HepG2 (cell line): Measurements from ENCODE around the gene IKBIP. TPM values are rescaled to one million over a fixed set of nuclear protein-coding genes. Genes with fewer than 3 reads are reported as not detected.
"Not testable (repeated sequence)": the region's sequence is repeated elsewhere in the genome, so short reads cannot be mapped to it uniquely, and the experiment has no call there.

ENCODE experiments used
- ATAC-seq: fragments of 200-7000 bp; cut with Tn5 transposase; 3 replicates; pipeline ENCODE4 v1.9.1; 2020; ENCODE audit warnings: mild to moderate bottlenecking, moderate library complexity
- BruUV-seq: library from RNA; stranded (reverse); fragments of 400-500 nt; replicated peaks from 2 replicates; lab custom pipeline; 2021; lab: Mats Ljungman, UMichigan
- CTCF ChIA-PET: fragments of 300-600 bp; formaldehyde crosslinking; extraction: SDS; loops from one replicate; lab custom pipeline; 2021; ENCODE audit warnings: low total read pairs, inconsistent platforms, low intra/inter-chr PET ratio; lab: Yijun Ruan, JAX
- POLR2A ChIA-PET: fragments of 350-600 bp; sonication (Branson Sonifier 250); formaldehyde crosslinking; loops from one replicate; lab custom pipeline; 2020; ENCODE audit warnings: antibody characterized with exemption, inconsistent platforms; lab: Yijun Ruan, JAX
- DNase-seq: peaks from one replicate; pipeline ENCODE4 v3.0.0-alpha.2; 2015; ENCODE audit warnings: low spot score
- FAIRE-seq: peaks from 3 replicates; lab custom pipeline; 2011; peaks lifted over from hg19 to GRCh38; lab: Jason Lieb, UNC
- H2AFZ ChIP-seq: one replicate; pipeline ENCODE4 v1.6.1; 2011; ENCODE audit warnings: low read length, inconsistent platforms
- H3K27ac ChIP-seq: fragments of 300-600 bp; 3 replicates; pipeline ENCODE4 v1.8.0; 2011; ENCODE audit warnings: mixed run types, mild to moderate bottlenecking, mixed read lengths, low read length, inconsistent platforms; ENCODE audit not compliant: insufficient read depth; ENCODE audit errors: extremely low read length
- H3K27me3 ChIP-seq, 2 experiments: fragments of 200-600 bp in 1 of 2; 2 replicates in 1 of 2; 3 replicates in 1 of 2; pipeline versions ENCODE4 v1.6.0 to v1.8.0; 2011; ENCODE audit warnings: low read length in 2 of 2, mild to moderate bottlenecking in 2 of 2, moderate library complexity in 2 of 2, inconsistent platforms in 1 of 2; ENCODE audit not compliant: insufficient read depth in 2 of 2, control insufficient read depth in 1 of 2
- H3K36me3 ChIP-seq, 2 experiments: fragments of 200-600 bp in 1 of 2; replicated peaks in 1 of 2; 2 replicates in 1 of 2; 3 replicates in 1 of 2; pipeline versions ENCODE4 v1.5.1 to v1.8.0; 2011; ENCODE audit warnings: low read length in 2 of 2, inconsistent platforms in 1 of 2; ENCODE audit not compliant: insufficient read depth in 2 of 2, control insufficient read depth in 1 of 2
- H3K4me1 ChIP-seq: 2 replicates; pipeline ENCODE4 v1.5.1; 2012; ENCODE audit warnings: low read length, inconsistent platforms; ENCODE audit not compliant: insufficient read depth
- H3K4me2 ChIP-seq: 2 replicates; pipeline ENCODE4 v1.6.0; 2011; ENCODE audit warnings: low read depth, low read length, inconsistent platforms
- H3K4me3 ChIP-seq, 3 experiments: fragments of 200-600 bp in 1 of 3; sonication (generic), shearing (Covaris generic) in 1 of 3; replicated peaks in 1 of 3; 2 replicates each; pipeline ENCODE4 v1.5.1; 2011 to 2016; ENCODE audit warnings: low read length in 3 of 3, inconsistent platforms in 2 of 3, low read depth in 2 of 3, mild to moderate bottlenecking in 2 of 3, control low read depth in 1 of 3, mixed read lengths in 1 of 3; ENCODE audit not compliant: insufficient read depth in 1 of 3
- H3K79me2 ChIP-seq: one replicate; pipeline ENCODE4 v1.6.1; 2011; ENCODE audit warnings: low read length, inconsistent platforms; ENCODE audit not compliant: insufficient read depth
- H3K9ac ChIP-seq: 2 replicates; pipeline ENCODE4 v1.6.0; 2011; ENCODE audit warnings: mild to moderate bottlenecking, low read depth, low read length, inconsistent platforms; ENCODE audit not compliant: insufficient read depth
- H3K9me3 ChIP-seq: 2 replicates; pipeline ENCODE4 v1.5.1; 2012; ENCODE audit warnings: mild to moderate bottlenecking, low read length
- H4K20me1 ChIP-seq: 2 replicates; pipeline ENCODE4 v1.6.0; 2011; ENCODE audit warnings: inconsistent platforms, mild to moderate bottlenecking, low read length, moderate library complexity; ENCODE audit not compliant: insufficient read depth
- GABPB1 ChIP-seq: IDR thresholded peaks from 2 replicates; pipeline ENCODE4 v1.6.1; 2016; ENCODE audit warnings: mild to moderate bottlenecking, missing genetic modification reagents, moderate library complexity, missing compliant biosample characterization
- HDAC1 ChIP-seq: sonication (generic); formaldehyde crosslinking; IDR thresholded peaks from 2 replicates; pipeline ENCODE4 v1.5.1; 2020; ENCODE audit warnings: mild to moderate bottlenecking, missing genetic modification reagents
- RBFOX2 ChIP-seq: fragments of 200-400 bp; formaldehyde crosslinking; IDR thresholded peaks from 2 replicates; pipeline ENCODE4 v1.6.1; 2017; ENCODE audit warnings: low read depth, mild to moderate bottlenecking, low read length
- SETDB1 ChIP-seq: sonication (generic); formaldehyde crosslinking; IDR thresholded peaks from 2 replicates; pipeline ENCODE4 v1.5.1; 2020; ENCODE audit warnings: missing genetic modification reagents, mild to moderate bottlenecking, borderline replicate concordance
- TRIM22 ChIP-seq: fragments of 450-650 bp; IDR thresholded peaks from 2 replicates; pipeline ENCODE4 v1.6.1; 2017
- ZFP82 ChIP-seq: sonication (generic); formaldehyde crosslinking; IDR thresholded peaks from 2 replicates; pipeline ENCODE4 v1.5.1; 2020; ENCODE audit warnings: mild to moderate bottlenecking, missing genetic modification reagents, borderline replicate concordance
- ZNF121 ChIP-seq: sonication (generic); formaldehyde crosslinking; IDR thresholded peaks from 2 replicates; pipeline ENCODE4 v1.5.0; 2020; ENCODE audit warnings: mild to moderate bottlenecking, missing genetic modification reagents
- ZNF20 ChIP-seq: sonication (generic); formaldehyde crosslinking; IDR thresholded peaks from 2 replicates; pipeline ENCODE4 v1.4.0; 2020; ENCODE audit warnings: mild to moderate bottlenecking, moderate library complexity, missing genetic modification reagents
- ZNF333 ChIP-seq: sonication (generic); formaldehyde crosslinking; IDR thresholded peaks from 2 replicates; pipeline ENCODE4 v1.4.0; 2020; ENCODE audit warnings: mild to moderate bottlenecking, missing genetic modification reagents, borderline replicate concordance
- ZNF362 ChIP-seq: sonication (generic); formaldehyde crosslinking; IDR thresholded peaks from 2 replicates; pipeline ENCODE4 v1.4.0; 2020; ENCODE audit warnings: missing genetic modification reagents, mild to moderate bottlenecking, borderline replicate concordance
- ZNF558 ChIP-seq: sonication (generic); formaldehyde crosslinking; IDR thresholded peaks from 2 replicates; pipeline ENCODE4 v1.9.0; 2022; ENCODE audit warnings: mild to moderate bottlenecking, missing genetic modification reagents, borderline replicate concordance
- ZNF772 ChIP-seq: sonication (generic); formaldehyde crosslinking; IDR thresholded peaks from 2 replicates; pipeline ENCODE4 v1.5.0; 2020; ENCODE audit warnings: mild to moderate bottlenecking, missing genetic modification reagents
- WGBS: methylation state at CpG from one replicate; pipeline ENCODE4 v1.1.6; 2017; ENCODE audit warnings: low lambda C conversion rate; 5-methylcytosine and 5-hydroxymethylcytosine counted together
- in situ Hi-C: cut with HindIII; loops from 2 replicates; pipeline ENCODE4 v1.10.0; 2017; ENCODE audit warnings: low pct_unique_long_range_greater_than_20kb; ENCODE audit not compliant: extremely low pct_ligation_motif_present
- intact Hi-C: fragments of 100-400 bp; cut with micrococcal nuclease; formaldehyde crosslinking; loops from one replicate; pipeline ENCODE4 v1.10.0; 2022; ENCODE audit not compliant: unreplicated experiment
- polyA plus RNA-seq, 8 experiments: library from polyadenylated mRNA; depleted of rRNA in 3 of 8; stranded (reverse) in 7 of 8; unstranded in 1 of 8; fragments of >200 nt; fragmentation: Illumina TruSeq in 4 of 8; extraction: Trizol in 4 of 8; gene quantifications; 2 replicates each; pipeline versions ENCODE4 v1.2.1 to v1.2.3, GENCODE V29; 2011 to 2016; ENCODE audit warnings: low read depth in 4 of 8, missing spikeins in 1 of 8, mixed read lengths in 1 of 8; ENCODE audit not compliant: insufficient read depth in 1 of 8
- total RNA-seq, 5 experiments: library from RNA; depleted of rRNA; stranded (reverse); fragments of >200 nt; fragmentation: Illumina TruSeq; extraction: Trizol; gene quantifications; 2 replicates each; pipeline ENCODE4 v1.2.3, GENCODE V29; 2016; ENCODE audit warnings: low read depth in 1 of 5

Gene IKBIP
- total and polyA plus RNA-seq, 2 of the 13 experiments (the other 11 are each of a cell fraction or from before 2014, with no cell fraction given): 20.0 to 55.5 TPM

GRCh38 chr12:98601924-98602323 lies 42.7 kb downstream of the IKBIP start (continued):
- TF ChIP-seq ZNF20 (CRISPR knock-in tag) (no peak), ZNF772 (CRISPR knock-in tag) (no peak)
- TF ChIP-seq, all 625 proteins: peak for 0

- TF ChIP-seq ZNF121 (CRISPR knock-in tag) (peak; percentile 67), RBFOX2 (peak; percentile 27; the same call in 1 of the 2 replicates)
- in situ Hi-C loops, H3K4me2 ChIP-seq, intact Hi-C loops, H2AFZ ChIP-seq, H3K27ac ChIP-seq, CTCF ChIA-PET, H3K27me3 ChIP-seq, H3K9ac ChIP-seq, H3K9me3 ChIP-seq, FAIRE-seq, ATAC-seq, H3K4me3 ChIP-seq, DNase-seq, BruUV-seq: not testable (repeated sequence)
- POLR2A ChIA-PET: interaction anchor here (0.9 kb wide), 1 partner anchor 46 kb away, joined by 3 read pairs; no protein-coding TSS in a partner anchor
- 97% methylated on average over 5 of the region's 5 CpGs for WGBS
- H3K79me2 ChIP-seq: peaks cover 48% of the 10 kb centered on the region
- peaks cover 31% of the 10 kb centered on the region for H3K4me1 ChIP-seq
- peaks cover 16 to 55% of the 10 kb centered on the region in 2 experiments for H3K36me3 ChIP-seq
- peaks cover 27% of the 10 kb centered on the region for H4K20me1 ChIP-seq
Measured at GRCh38 chr12:98597313-98597712, 47.3 kb downstream of the IKBIP start.

- no TSS peak for BruUV-seq
- WGBS: 57% methylated on average over 3 of the region's 3 CpGs
- no peaks in the 10 kb centered on the region; a peak in 1 of 5 replicates for H3K27me3 ChIP-seq
- in situ Hi-C loops (no loop called here), intact Hi-C loops (loop anchor here (2.0 kb wide), 2 partner anchors 29 to 59 kb away; no protein-coding TSS in a partner anchor)
- peak overlapping the region; percentile 88 to 98 (median 97); a peak in 5 of 6 replicates for H3K4me3 ChIP-seq
- peaks cover 48% of the 10 kb centered on the region for H3K79me2 ChIP-seq
- H3K4me1 ChIP-seq: peaks cover 47% of the 10 kb centered on the region
- FAIRE-seq: no peak
- no peak overlapping the region for H2AFZ ChIP-seq
- H3K27ac ChIP-seq: no peak overlapping the region
- peaks cover 14 to 37% of the 10 kb centered on the region in 2 experiments for H3K36me3 ChIP-seq
- H4K20me1 ChIP-seq: peaks cover 27% of the 10 kb centered on the region
- H3K9me3 ChIP-seq: no peaks in the 10 kb centered on the region
- peak; percentile 29 for DNase-seq
- CTCF ChIA-PET: interaction anchor here (1.0 kb wide), 1 partner anchor 29 kb away, joined by 3 read pairs; no protein-coding TSS in a partner anchor
- ATAC-seq: no peak
- H3K4me2 ChIP-seq: peak overlapping the region; percentile 89
- POLR2A ChIA-PET: interaction anchor here (2.3 to 3.3 kb wide), 3 partner anchors 8 to 74 kb away, joined by 4 to 32 read pairs (median 21); partner anchors contain the start of genes APAF1 and IKBIP
- H3K9ac ChIP-seq: peak overlapping the region; percentile 99
- TF ChIP-seq GABPB1 (CRISPR knock-in tag): no peak
- no peak for TF ChIP-seq ZFP82 (CRISPR knock-in tag)
- TF ChIP-seq ZNF362 (CRISPR knock-in tag): 0 out of 2 replicates have a peak, but pooled peaks have one; percentile 29
- TF ChIP-seq ZNF333: no peak
- 0 out of 2 replicates have a peak, but pooled peaks have one; percentile 21 for TF ChIP-seq HDAC1 (CRISPR knock-in tag)
- no peak for TF ChIP-seq TRIM22
- 0 out of 2 replicates have a peak, but pooled peaks have one; percentile 49 for TF ChIP-seq ZNF558
- no peak for TF ChIP-seq SETDB1 (CRISPR knock-in tag)
Measured at GRCh38 chr12:98595243-98595988, 49.2 kb downstream of the IKBIP start.
